ENCODE data around the gene DIO3.
"Not testable (repeated sequence)": the region's sequence is repeated elsewhere in the genome, so short reads cannot be mapped to it uniquely, and the experiment has no call there.

DIO3 gene

DNA sequence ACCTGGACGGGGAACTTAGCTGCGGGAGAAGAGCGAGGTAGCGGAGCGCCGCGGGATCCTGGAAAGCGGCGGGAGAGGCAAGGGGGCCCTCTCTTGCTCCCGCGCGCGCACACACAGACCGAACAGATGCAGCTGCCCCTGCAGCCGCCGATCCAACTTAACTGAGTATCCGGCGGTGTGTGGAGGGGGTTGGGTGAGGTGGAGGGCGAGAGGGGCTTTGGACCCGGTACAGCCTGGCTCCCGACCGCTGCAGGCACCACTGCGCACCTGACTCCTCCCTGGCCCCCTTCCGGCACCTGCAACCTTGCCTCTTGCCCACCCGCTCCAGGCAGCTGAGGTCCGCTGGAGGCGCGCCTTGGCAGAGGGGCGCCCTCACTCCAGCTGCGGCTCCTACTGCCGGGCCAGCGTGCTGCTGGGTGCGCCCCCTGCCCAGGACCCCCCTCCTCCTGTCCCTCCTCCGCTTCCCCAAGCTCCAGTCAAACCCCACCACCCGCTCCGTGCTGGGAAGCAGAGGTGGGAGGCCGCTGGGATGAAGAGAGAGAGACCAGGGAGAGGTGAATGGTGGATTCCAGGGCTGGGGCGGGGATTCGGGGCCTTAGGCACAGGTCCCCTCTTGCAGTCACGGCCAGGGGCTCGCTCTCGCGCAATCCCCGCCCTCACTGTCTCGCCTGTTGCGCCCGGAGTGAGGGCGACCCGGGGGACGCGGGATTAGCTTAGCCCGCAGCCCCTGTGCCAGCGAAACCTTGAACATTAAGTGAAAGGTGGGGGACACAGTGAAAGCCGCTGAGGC lies 2.6 kb downstream of the DIO3 start:
- Histone ChIP-seq H3K4me1 (ENCODE audit: control insufficient read depth, insufficient read depth, low read length, poor library complexity, severe bottlenecking) (no peaks in the 10 kb centered on the region), H3K4me3 (ENCODE audit: insufficient read depth, low read depth, low read length, poor library complexity, severe bottlenecking) (no peak overlapping the region), H3K36me3 (ENCODE audit: control insufficient read depth, insufficient read depth, low read length) (no peaks in the 10 kb centered on the region), H3K27ac (ENCODE audit: insufficient read depth, low read length, poor library complexity, severe bottlenecking) (no peak overlapping the region), H3K27me3 (replicated peaks; ENCODE audit: control insufficient read depth, insufficient read depth, low read length, poor library complexity, severe bottlenecking) (peaks cover 13% of the 10 kb centered on the region), H3K9me3 (ENCODE audit: control insufficient read depth, low read length) (no peaks in the 10 kb centered on the region)
- no peak for DNase-seq

DNA sequence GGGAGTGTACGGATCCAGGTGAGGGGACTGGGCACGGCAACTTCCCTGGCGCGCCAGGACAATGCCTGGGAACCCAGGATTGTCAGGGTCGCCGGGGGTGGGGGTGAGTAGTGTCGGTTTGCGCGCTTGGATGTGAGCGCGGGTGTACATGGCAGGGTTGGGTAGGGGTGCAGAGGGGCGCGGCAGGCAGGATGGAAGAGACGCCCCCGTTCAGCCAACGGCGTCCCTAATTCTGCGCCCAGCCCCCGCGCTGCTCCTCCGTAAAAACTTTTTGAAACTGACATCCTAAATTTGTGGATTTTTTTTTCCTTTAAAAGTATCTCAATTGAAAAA lies 3.1 kb downstream of the DIO3 start:
- H3K4me3 ChIP-seq (ENCODE audit: insufficient read depth, low read depth, low read length, poor library complexity, severe bottlenecking): no peak overlapping the region
- H3K36me3 ChIP-seq (ENCODE audit: control insufficient read depth, insufficient read depth, low read length): no peaks in the 10 kb centered on the region
- no peak overlapping the region for H3K27ac ChIP-seq (ENCODE audit: insufficient read depth, low read length, poor library complexity, severe bottlenecking)
- no peaks in the 10 kb centered on the region for H3K9me3 ChIP-seq (ENCODE audit: control insufficient read depth, low read length)
- no peak for DNase-seq
- peaks cover 13% of the 10 kb centered on the region for H3K27me3 ChIP-seq (replicated peaks; ENCODE audit: control insufficient read depth, insufficient read depth, low read length, poor library complexity, severe bottlenecking)
- H3K4me1 ChIP-seq (ENCODE audit: control insufficient read depth, insufficient read depth, low read length, poor library complexity, severe bottlenecking): no peaks in the 10 kb centered on the region

- peaks cover 13% of the 10 kb centered on the region for H3K27me3 ChIP-seq (replicated peaks; ENCODE audit: control insufficient read depth, insufficient read depth, low read length, poor library complexity, severe bottlenecking)
- H3K9me3 ChIP-seq (ENCODE audit: control insufficient read depth, low read length): no peaks in the 10 kb centered on the region
- no peaks in the 10 kb centered on the region for H3K36me3 ChIP-seq (ENCODE audit: control insufficient read depth, insufficient read depth, low read length)
- H3K4me1 ChIP-seq (ENCODE audit: control insufficient read depth, insufficient read depth, low read length, poor library complexity, severe bottlenecking): no peaks in the 10 kb centered on the region
- H3K27ac ChIP-seq (ENCODE audit: insufficient read depth, low read length, poor library complexity, severe bottlenecking): no peak overlapping the region
- no peak for DNase-seq
- no peak overlapping the region for H3K4me3 ChIP-seq (ENCODE audit: insufficient read depth, low read depth, low read length, poor library complexity, severe bottlenecking)
These were observed 3.8 kb downstream of the DIO3 start for GRCh38 chr14:101564819-101565698.

DNA sequence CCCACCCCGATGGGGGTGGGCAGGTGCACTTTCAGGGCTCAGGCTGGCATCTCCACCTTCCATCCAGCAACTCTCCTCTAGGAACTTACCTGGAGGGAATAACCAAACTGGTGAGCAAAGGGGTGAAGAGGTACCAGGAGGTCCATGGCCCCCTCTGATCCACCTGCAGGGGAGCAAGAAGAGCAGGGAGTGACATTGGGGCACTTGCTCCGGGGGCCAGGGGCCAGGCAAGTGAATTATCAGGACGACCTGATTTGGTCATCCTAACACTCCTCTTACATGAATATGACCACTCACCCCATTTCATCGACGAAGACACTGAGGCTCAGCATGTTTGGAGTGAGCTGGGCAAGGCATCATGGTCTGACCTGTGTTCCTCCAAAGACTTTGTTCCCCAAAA lies 6.0 kb downstream of the DIO3 start:
- DNase-seq: no peak
- Histone ChIP-seq H3K4me1 (ENCODE audit: control insufficient read depth, insufficient read depth, low read length, poor library complexity, severe bottlenecking) (no peaks in the 10 kb centered on the region), H3K9me3 (ENCODE audit: control insufficient read depth, low read length) (no peaks in the 10 kb centered on the region), H3K27ac (ENCODE audit: insufficient read depth, low read length, poor library complexity, severe bottlenecking) (no peak overlapping the region), H3K27me3 (replicated peaks; ENCODE audit: control insufficient read depth, insufficient read depth, low read length, poor library complexity, severe bottlenecking) (peaks cover 13% of the 10 kb centered on the region), H3K4me3 (ENCODE audit: insufficient read depth, low read depth, low read length, poor library complexity, severe bottlenecking) (no peak overlapping the region), H3K36me3 (ENCODE audit: control insufficient read depth, insufficient read depth, low read length) (no peaks in the 10 kb centered on the region)

DNA sequence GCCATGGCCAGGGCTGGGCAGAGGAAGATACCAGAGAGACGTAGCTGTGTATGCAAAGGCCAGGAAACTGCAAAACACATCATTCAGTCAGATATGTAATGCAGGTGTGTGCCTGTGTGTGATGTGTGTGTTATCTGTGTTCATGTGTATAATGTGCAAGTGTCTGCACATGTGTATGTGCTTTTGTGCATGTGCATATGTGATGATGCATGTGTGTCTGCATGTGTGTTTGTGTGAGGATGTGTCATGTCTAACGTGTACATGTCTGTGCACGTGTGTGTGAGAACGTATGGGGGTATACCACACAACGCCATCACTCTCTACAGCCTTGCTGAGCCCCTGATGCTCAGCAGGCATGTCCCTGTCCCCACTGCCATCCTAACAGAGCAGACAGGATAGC lies 9.7 kb downstream of the DIO3 start:
- Histone ChIP-seq H3K27me3 (replicated peaks; ENCODE audit: control insufficient read depth, insufficient read depth, low read length, poor library complexity, severe bottlenecking) (no peaks in the 10 kb centered on the region), H3K36me3 (ENCODE audit: control insufficient read depth, insufficient read depth, low read length) (no peaks in the 10 kb centered on the region), H3K4me3 (ENCODE audit: insufficient read depth, low read depth, low read length, poor library complexity, severe bottlenecking) (no peak overlapping the region), H3K27ac (ENCODE audit: insufficient read depth, low read length, poor library complexity, severe bottlenecking) (no peak overlapping the region), H3K4me1 (ENCODE audit: control insufficient read depth, insufficient read depth, low read length, poor library complexity, severe bottlenecking) (no peaks in the 10 kb centered on the region), H3K9me3 (ENCODE audit: control insufficient read depth, low read length) (no peaks in the 10 kb centered on the region)
- no peak for DNase-seq

GRCh38 chr14:101572526-101572925 lies 11.2 kb downstream of the DIO3 start:
- H3K27ac ChIP-seq (ENCODE audit: insufficient read depth, low read length, poor library complexity, severe bottlenecking); H3K4me3 ChIP-seq (ENCODE audit: insufficient read depth, low read depth, low read length, poor library complexity, severe bottlenecking); H3K9me3 ChIP-seq (ENCODE audit: control insufficient read depth, low read length); H3K27me3 ChIP-seq (replicated peaks; ENCODE audit: control insufficient read depth, insufficient read depth, low read length, poor library complexity, severe bottlenecking); H3K4me1 ChIP-seq (ENCODE audit: control insufficient read depth, insufficient read depth, low read length, poor library complexity, severe bottlenecking); H3K36me3 ChIP-seq (ENCODE audit: control insufficient read depth, insufficient read depth, low read length); DNase-seq: not testable (repeated sequence)

GRCh38 chr14:101573289-101573688 lies 12.0 kb downstream of the DIO3 start:
- Histone ChIP-seq H3K36me3 (ENCODE audit: control insufficient read depth, insufficient read depth, low read length) (no peaks in the 10 kb centered on the region), H3K4me3 (ENCODE audit: insufficient read depth, low read depth, low read length, poor library complexity, severe bottlenecking) (no peak overlapping the region), H3K27me3 (replicated peaks; ENCODE audit: control insufficient read depth, insufficient read depth, low read length, poor library complexity, severe bottlenecking) (no peaks in the 10 kb centered on the region), H3K9me3 (ENCODE audit: control insufficient read depth, low read length) (no peaks in the 10 kb centered on the region), H3K4me1 (ENCODE audit: control insufficient read depth, insufficient read depth, low read length, poor library complexity, severe bottlenecking) (no peaks in the 10 kb centered on the region), H3K27ac (ENCODE audit: insufficient read depth, low read length, poor library complexity, severe bottlenecking) (no peak overlapping the region)
- DNase-seq: no peak

DNA sequence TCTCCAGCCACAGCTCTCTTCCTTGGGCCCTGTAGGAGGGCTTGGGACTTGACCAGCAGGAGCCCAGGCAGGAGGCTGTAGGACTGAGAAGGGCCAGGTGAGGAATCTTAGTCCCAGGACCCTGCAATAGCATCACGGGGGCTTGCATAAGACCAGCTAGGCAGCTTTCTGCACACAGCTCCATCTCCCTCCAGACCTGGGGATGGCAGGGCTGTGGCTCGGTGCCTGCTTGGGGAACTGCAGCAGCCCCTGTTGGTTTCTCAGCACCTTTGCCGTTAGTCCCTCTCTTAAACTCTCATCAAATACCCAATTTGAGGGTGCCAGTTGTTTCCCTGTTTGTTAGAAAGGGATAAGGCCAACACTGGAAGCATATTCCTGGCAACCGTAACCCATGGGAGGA lies 14.3 kb downstream of the DIO3 start:
- Histone ChIP-seq H3K36me3 (ENCODE audit: control insufficient read depth, insufficient read depth, low read length) (no peaks in the 10 kb centered on the region), H3K27ac (ENCODE audit: insufficient read depth, low read length, poor library complexity, severe bottlenecking) (no peak overlapping the region), H3K4me1 (ENCODE audit: control insufficient read depth, insufficient read depth, low read length, poor library complexity, severe bottlenecking) (no peaks in the 10 kb centered on the region)

GRCh38 chr14:101577221-101577909 lies 16.1 kb downstream of the DIO3 start:
- Histone ChIP-seq H3K4me3 (ENCODE audit: insufficient read depth, low read depth, low read length, poor library complexity, severe bottlenecking) (no peak overlapping the region), H3K27ac (ENCODE audit: insufficient read depth, low read length, poor library complexity, severe bottlenecking) (no peak overlapping the region), H3K4me1 (ENCODE audit: control insufficient read depth, insufficient read depth, low read length, poor library complexity, severe bottlenecking) (no peaks in the 10 kb centered on the region), H3K9me3 (ENCODE audit: control insufficient read depth, low read length) (no peaks in the 10 kb centered on the region), H3K27me3 (replicated peaks; ENCODE audit: control insufficient read depth, insufficient read depth, low read length, poor library complexity, severe bottlenecking) (no peaks in the 10 kb centered on the region), H3K36me3 (ENCODE audit: control insufficient read depth, insufficient read depth, low read length) (no peaks in the 10 kb centered on the region)
- no peak for DNase-seq

More for the DNA sequence above, 14.3 kb downstream of the DIO3 start:
- Histone ChIP-seq H3K4me3 (ENCODE audit: insufficient read depth, low read depth, low read length, poor library complexity, severe bottlenecking) (no peak overlapping the region), H3K27me3 (replicated peaks; ENCODE audit: control insufficient read depth, insufficient read depth, low read length, poor library complexity, severe bottlenecking) (no peaks in the 10 kb centered on the region), H3K9me3 (ENCODE audit: control insufficient read depth, low read length) (no peaks in the 10 kb centered on the region)
- DNase-seq: no peak

DNA sequence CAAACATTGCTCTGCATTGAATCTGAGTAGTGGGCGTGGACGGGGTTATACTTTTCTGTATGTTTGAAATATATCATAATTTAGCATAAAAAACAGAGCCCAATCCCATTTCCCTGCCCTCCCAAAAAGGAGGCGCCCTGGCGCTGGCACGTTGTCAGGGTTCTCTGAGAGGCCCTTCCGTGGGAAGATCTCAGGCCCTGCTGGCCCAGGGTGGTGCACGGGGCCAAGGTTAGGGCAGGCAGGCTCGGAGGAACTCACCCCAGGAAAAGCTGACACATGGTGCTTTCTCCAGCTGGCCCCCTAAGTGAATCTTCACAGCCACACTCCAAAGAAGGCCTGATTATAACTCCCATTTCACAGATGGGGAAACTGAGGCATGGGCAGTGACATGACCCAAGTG lies 17.2 kb downstream of the DIO3 start:
- Histone ChIP-seq H3K4me3 (ENCODE audit: insufficient read depth, low read depth, low read length, poor library complexity, severe bottlenecking) (no peak overlapping the region), H3K9me3 (ENCODE audit: control insufficient read depth, low read length) (no peaks in the 10 kb centered on the region), H3K36me3 (ENCODE audit: control insufficient read depth, insufficient read depth, low read length) (no peaks in the 10 kb centered on the region), H3K27me3 (replicated peaks; ENCODE audit: control insufficient read depth, insufficient read depth, low read length, poor library complexity, severe bottlenecking) (no peaks in the 10 kb centered on the region), H3K4me1 (ENCODE audit: control insufficient read depth, insufficient read depth, low read length, poor library complexity, severe bottlenecking) (no peaks in the 10 kb centered on the region), H3K27ac (ENCODE audit: insufficient read depth, low read length, poor library complexity, severe bottlenecking) (no peak overlapping the region)
- no peak for DNase-seq

Measured in effector memory CD4-positive, alpha-beta T cell (primary cell).